GDM1 (cell line): ENCODE results near the gene TRDMT1.

ENCODE experiments used
- DNase-seq: peaks from one replicate; lab custom pipeline; 2025; lab: John Stamatoyannopoulos, UW

The TRDMT1 gene

GRCh38 chr10:17210361-17210760, 8.9 kb upstream of the TRDMT1 start:
- DNase-seq, result no peak

GRCh38 chr10:17209881-17210280, 8.4 kb upstream of the TRDMT1 start:
- no peak for DNase-seq

DNA sequence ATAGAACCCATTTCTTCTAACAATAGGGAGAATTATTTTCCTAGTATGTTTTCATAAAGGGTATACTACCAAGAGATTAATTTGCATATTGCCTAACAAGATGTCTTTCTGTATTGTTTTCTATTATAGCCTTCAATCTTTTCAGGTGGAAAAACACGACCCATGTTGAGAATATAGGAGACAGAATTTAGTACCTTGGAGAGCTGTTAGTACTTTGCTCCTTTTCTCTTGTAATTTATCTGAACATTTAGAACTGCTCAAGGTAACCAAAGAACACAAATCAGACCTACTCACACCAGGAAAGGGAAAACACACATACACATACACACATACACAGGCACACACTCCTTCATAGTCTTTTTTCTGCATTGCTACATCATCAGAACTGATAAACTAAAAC, 7.8 kb upstream of the TRDMT1 start:
- DNase-seq, result no peak

DNA sequence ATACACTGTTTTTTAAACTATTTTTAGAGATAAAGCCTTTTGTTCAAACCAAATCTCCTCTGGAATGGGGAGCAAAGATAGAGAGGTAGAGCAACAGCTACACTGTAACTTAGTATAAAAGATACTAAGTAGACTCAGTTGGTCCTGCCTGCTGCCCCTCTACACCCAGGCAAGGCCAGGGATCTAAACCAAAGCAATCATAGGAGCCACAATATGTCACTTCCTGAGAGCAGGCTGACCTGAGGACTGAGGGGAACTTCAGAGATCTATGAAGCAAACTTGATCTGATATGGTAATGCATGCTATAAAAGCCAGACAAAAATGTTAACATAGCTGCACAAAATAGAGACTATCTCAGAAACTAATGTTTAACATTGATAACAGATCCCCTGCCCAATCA, 7.0 kb upstream of the TRDMT1 start:
- DNase-seq, result no peak

GRCh38 chr10:17206210-17206709, 4.8 kb upstream of the TRDMT1 start:
- peak; percentile 42 for DNase-seq

- no peak for DNase-seq
Observed at GRCh38 chr10:17203416-17203815, 1.9 kb upstream of the TRDMT1 start.

DNA sequence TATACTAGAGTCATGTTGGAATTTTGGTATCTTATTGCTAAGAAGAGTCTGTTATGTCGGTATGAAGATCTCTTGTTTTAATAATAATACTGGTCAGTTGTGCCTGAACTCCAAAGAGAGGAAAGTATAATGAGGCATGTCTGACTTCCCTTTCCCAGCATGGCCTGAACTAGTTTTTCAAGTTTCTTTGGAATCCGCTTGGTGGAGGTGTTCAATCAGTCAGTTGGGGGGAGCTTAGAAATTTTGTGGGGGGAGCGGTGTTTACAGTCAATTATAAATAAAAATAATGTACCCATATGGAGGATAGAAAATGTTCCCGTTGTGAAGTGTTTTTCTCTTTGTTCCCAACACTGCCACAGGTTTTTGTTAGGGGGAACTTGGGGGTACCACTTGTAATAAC, 1.5 kb upstream of the TRDMT1 start:
- no peak for DNase-seq

DNA sequence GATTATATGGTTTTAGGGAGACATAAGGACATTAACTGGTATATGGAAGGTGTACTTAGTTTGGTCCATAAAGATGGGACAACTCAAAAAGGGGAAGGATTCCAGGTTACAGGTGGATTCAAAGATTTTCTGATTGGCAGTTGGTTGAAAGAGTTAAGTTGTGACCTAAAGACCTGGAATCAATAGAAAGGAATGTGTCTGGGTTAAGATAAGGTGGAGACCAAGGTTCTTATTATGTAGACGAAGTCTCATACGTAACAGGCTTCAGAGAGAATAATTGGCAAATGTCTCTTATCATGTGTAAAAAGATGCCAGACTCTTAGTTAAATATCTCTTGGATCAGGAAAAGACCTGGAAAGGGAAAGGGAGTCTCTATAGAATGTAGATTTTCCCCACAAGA, 1.0 kb upstream of the TRDMT1 start:
- DNase-seq, result no peak

GRCh38 chr10:17201794-17202116, 283 bp upstream of the TRDMT1 start:
- no peak for DNase-seq

DNA sequence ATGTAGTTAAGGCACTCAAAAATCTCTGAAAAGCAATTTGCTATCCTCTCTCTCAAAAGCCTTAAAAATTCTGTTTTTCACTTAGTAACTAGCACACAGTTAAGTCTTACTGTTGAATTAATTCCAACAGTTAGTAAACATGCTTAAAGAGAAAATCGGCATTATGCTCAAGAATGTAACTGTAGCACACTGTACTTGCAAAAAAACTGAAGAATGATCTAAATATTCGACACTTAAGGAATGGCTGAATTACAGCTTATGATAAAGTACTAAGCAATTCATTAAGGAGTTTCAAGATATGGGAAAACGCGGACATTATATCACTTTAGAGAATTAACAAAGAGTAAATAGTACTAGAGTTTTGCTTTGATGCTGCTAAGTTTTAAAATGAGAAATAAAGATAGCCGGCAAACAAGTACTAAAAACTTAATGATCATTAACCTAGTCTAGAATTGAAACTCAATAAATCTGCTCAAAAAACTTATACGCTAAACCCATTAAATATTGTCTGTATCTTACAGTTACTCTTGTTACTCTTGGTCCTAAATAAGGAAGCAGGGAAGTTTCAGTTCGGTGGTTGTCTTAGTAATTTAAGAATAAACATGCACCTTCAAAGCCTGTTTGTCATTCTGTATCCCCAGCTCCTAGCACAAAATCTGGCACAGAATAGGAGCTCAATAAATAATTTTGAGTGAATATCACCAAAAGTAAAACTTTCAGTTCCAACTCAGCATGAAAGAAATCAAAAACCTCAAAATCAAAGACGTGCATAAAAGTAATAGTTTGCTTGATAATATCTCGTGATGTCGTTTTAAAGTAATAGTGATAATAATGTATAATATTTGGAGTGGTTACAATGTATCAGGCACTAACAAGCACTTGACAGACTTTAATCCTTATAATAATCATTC, 1.2 kb downstream of the TRDMT1 start:
- DNase-seq, result no peak

- no peak for DNase-seq
Observed at GRCh38 chr10:17199351-17199804, 2.1 kb downstream of the TRDMT1 start.

- DNase-seq, result no peak
Observed at GRCh38 chr10:17196573-17196972, 4.9 kb downstream of the TRDMT1 start.

DNA sequence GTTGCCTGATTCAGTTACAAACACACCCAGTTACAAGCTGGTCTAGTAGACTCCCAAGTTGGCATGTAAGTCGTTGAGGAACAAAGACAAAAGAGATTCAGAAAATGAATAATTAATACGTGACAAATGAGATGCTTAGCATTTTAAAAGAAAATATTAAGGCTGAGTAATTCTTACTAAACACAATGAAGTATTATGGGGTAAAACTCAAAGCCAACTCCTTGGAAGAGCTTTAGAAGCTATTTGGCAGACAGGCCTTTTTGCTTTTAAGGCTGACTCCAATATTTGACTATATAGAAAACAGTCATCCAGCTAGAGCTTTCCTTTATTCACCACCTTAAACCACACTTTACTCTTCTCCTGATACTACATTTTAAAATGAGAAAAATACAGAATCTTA, 5.4 kb downstream of the TRDMT1 start:
- DNase-seq, result no peak

- no peak for DNase-seq
Observed at GRCh38 chr10:17195083-17195482, 6.4 kb downstream of the TRDMT1 start.

DNA sequence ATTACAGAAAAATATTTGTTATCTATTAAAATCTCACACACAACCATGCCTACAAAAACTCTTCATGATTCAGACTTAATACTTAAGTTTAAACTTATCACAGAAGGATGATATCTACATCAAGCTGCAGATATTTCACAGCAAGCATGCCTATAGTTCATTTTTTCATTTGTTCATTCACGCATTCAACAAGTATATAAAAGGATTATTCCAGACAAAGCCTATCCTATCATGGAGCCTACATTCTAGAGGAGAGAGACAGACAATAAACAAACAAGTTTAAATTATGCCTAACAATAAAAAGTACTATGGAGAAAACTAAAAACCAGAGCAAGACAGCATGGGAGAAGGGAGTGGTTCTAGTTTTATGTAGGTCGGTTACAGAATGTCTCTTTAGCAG, 10.9 kb downstream of the TRDMT1 start:
- DNase-seq, result no peak

- DNase-seq, result no peak
Observed at GRCh38 chr10:17188644-17189172, 12.8 kb downstream of the TRDMT1 start.

GRCh38 chr10:17185873-17186272, 15.6 kb downstream of the TRDMT1 start:
- no peak for DNase-seq

GRCh38 chr10:17183110-17183509, 18.4 kb downstream of the TRDMT1 start:
- no peak for DNase-seq

GRCh38 chr10:17181751-17182150, 19.7 kb downstream of the TRDMT1 start:
- DNase-seq, result no peak

DNA sequence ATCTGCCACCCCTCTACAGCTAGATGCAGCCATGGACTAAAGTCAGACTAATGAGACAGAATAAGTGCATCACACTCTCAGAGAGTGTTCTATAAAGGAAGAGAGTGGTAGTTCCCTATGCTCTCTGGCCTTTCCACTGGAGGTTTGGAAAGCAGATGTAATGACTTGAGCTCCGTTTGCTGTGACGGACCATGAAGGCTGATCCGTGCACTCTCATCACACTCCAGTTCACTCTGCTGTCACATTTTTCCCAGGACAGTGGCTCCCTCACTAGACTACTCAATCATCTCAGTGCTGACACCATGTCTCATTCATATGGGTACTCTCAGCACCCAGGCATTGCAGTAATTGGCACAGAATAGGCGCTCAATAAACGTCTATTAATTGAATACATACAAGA, 20.4 kb downstream of the TRDMT1 start:
- no peak for DNase-seq

- DNase-seq, result no peak
Observed at GRCh38 chr10:17179002-17179401, 22.5 kb downstream of the TRDMT1 start.

- DNase-seq, result no peak
Observed at GRCh38 chr10:17178006-17178405, 23.5 kb downstream of the TRDMT1 start.

GRCh38 chr10:17177014-17177413, 24.5 kb downstream of the TRDMT1 start:
- no peak for DNase-seq

- no peak for DNase-seq
Observed at GRCh38 chr10:17176091-17176490, 25.4 kb downstream of the TRDMT1 start.
